ENCODE measurements around the gene VWA5B2. TPM values are rescaled to one million over a fixed set of nuclear protein-coding genes. Genes with fewer than 3 reads are reported as not detected.

VWA5B2 gene
- polyA plus RNA-seq, 4 donors: 1.4 to 15.3 (median 2.5) TPM

DNA sequence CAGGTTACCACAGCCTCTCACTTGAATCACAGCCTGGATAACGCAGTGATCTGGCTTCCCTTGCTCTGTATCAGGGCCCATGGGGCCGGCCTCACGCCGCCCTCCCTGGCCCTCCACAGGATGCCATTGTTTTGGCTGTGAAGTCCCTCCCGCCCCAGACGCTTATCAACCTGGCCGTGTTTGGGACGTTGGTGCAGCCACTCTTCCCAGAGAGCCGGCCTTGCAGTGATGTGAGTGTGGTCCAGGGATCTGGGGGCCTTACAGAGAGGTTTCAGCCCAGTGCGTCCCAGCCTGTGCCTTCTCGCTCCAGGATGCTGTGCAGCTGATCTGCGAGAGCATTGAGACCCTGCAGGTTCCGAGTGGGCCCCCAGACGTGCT, 6.6 kb downstream of the VWA5B2 start:
- Histone ChIP-seq H3K4me1 (ENCODE audit: control insufficient read depth in 3 of 3, insufficient read depth in 2 of 3, low read depth in 1 of 3, low read length in 2 of 3) (no peaks in the 10 kb centered on the region), H3K9me3 (ENCODE audit: control insufficient read depth in 2 of 2, insufficient read depth in 1 of 2, low read depth in 1 of 2, low read length in 1 of 2) (peaks cover 0 to 2% of the 10 kb centered on the region in 2 donors), H3K4me3 (ENCODE audit: low read depth in 1 of 3, low read length in 3 of 3) (no peak overlapping the region), H3K27ac (ENCODE audit: low read depth in 1 of 3, low read length in 2 of 3) (no peak overlapping the region), H3K36me3 (ENCODE audit: control insufficient read depth in 3 of 3, insufficient read depth in 2 of 3, low read depth in 1 of 3, low read length in 3 of 3) (peaks cover 0 to 2% (median 0%) of the 10 kb centered on the region in 3 donors), H3K27me3 (ENCODE audit: control insufficient read depth in 3 of 3, insufficient read depth in 3 of 3, low read length in 3 of 3) (peaks cover 0 to 34% (median 14%) of the 10 kb centered on the region in 3 donors)
- WGBS, 3 donors: 67 to 85% (median 82%) methylated on average over 14 of the region's 14 CpGs
- no peak for DNase-seq
- FAIRE-seq: no peak

- WGBS, 3 donors: 81 to 94% (median 82%) methylated on average over 3 of the region's 3 CpGs
- peaks cover 0 to 28% (median 8%) of the 10 kb centered on the region in 3 donors for H3K27me3 ChIP-seq (ENCODE audit: control insufficient read depth in 3 of 3, insufficient read depth in 3 of 3, low read length in 3 of 3)
- H3K9me3 ChIP-seq (ENCODE audit: control insufficient read depth in 2 of 2, insufficient read depth in 1 of 2, low read depth in 1 of 2, low read length in 1 of 2): peaks cover 0 to 2% of the 10 kb centered on the region in 2 donors
- no peak overlapping the region for H3K4me3 ChIP-seq (ENCODE audit: low read depth in 1 of 3, low read length in 3 of 3)
- DNase-seq (no peak), FAIRE-seq (no peak)
- no peaks in the 10 kb centered on the region for H3K4me1 ChIP-seq (ENCODE audit: control insufficient read depth in 3 of 3, insufficient read depth in 2 of 3, low read depth in 1 of 3, low read length in 2 of 3)
- H3K36me3 ChIP-seq (ENCODE audit: control insufficient read depth in 3 of 3, insufficient read depth in 2 of 3, low read depth in 1 of 3, low read length in 3 of 3): peaks cover 0 to 2% (median 0%) of the 10 kb centered on the region in 3 donors
- H3K27ac ChIP-seq (ENCODE audit: low read depth in 1 of 3, low read length in 2 of 3): no peak overlapping the region
Observed at GRCh38 chr3:184236636-184237035, 7.3 kb downstream of the VWA5B2 start.

DNA sequence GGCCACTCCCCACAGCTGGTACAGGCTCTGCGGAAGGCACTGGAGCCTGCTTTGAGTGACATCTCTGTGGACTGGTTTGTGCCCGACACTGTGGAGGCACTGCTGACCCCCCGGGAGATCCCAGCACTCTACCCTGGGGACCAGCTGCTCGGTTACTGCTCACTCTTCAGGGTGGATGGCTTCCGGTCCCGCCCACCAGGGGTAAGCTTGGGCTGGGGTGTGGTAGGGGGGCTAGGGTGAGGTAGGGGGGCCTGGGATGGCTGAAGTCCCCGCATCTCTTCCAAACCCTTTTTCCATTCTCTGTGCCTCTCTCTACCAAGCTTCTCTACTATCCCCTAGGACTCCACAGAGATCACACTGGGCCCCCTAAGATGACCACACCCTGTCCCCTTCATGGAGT, 7.8 kb downstream of the VWA5B2 start:
- Histone ChIP-seq H3K4me3 (ENCODE audit: low read depth in 1 of 3, low read length in 3 of 3) (no peak overlapping the region), H3K9me3 (ENCODE audit: control insufficient read depth in 2 of 2, insufficient read depth in 1 of 2, low read depth in 1 of 2, low read length in 1 of 2) (peaks cover 0 to 2% of the 10 kb centered on the region in 2 donors), H3K36me3 (ENCODE audit: control insufficient read depth in 3 of 3, insufficient read depth in 2 of 3, low read depth in 1 of 3, low read length in 3 of 3) (peaks cover 0 to 5% (median 0%) of the 10 kb centered on the region in 3 donors), H3K27ac (ENCODE audit: low read depth in 1 of 3, low read length in 2 of 3) (no peak overlapping the region), H3K4me1 (ENCODE audit: control insufficient read depth in 3 of 3, insufficient read depth in 2 of 3, low read depth in 1 of 3, low read length in 2 of 3) (peaks cover 0 to 3% (median 0%) of the 10 kb centered on the region in 3 donors), H3K27me3 (ENCODE audit: control insufficient read depth in 3 of 3, insufficient read depth in 3 of 3, low read length in 3 of 3) (peaks cover 0 to 22% (median 3%) of the 10 kb centered on the region in 3 donors)
- FAIRE-seq (no peak), DNase-seq (no peak)
- 79 to 86% (median 83%) methylated on average over 7 of the region's 7 CpGs for WGBS, 3 donors

- H3K9me3 ChIP-seq (ENCODE audit: control insufficient read depth in 2 of 2, insufficient read depth in 1 of 2, low read depth in 1 of 2, low read length in 1 of 2): peaks cover 0 to 2% of the 10 kb centered on the region in 2 donors
- H3K4me1 ChIP-seq (ENCODE audit: control insufficient read depth in 3 of 3, insufficient read depth in 2 of 3, low read depth in 1 of 3, low read length in 2 of 3): peaks cover 0 to 4% (median 0%) of the 10 kb centered on the region in 3 donors
- FAIRE-seq: no peak
- H3K4me3 ChIP-seq (ENCODE audit: low read depth in 1 of 3, low read length in 3 of 3): no peak overlapping the region
- no peak for DNase-seq
- H3K36me3 ChIP-seq (ENCODE audit: control insufficient read depth in 3 of 3, insufficient read depth in 2 of 3, low read depth in 1 of 3, low read length in 3 of 3): peaks cover 0 to 9% (median under 1%) of the 10 kb centered on the region in 3 donors
- peaks cover 0 to 16% (median 0%) of the 10 kb centered on the region in 3 donors for H3K27me3 ChIP-seq (ENCODE audit: control insufficient read depth in 3 of 3, insufficient read depth in 3 of 3, low read length in 3 of 3)
- WGBS, 3 donors: 0 to 18% (median 0%) methylated on average over 1 of the region's 1 CpG
- H3K27ac ChIP-seq (ENCODE audit: low read depth in 1 of 3, low read length in 2 of 3): no peak overlapping the region
Observed at GRCh38 chr3:184237807-184238206, 8.4 kb downstream of the VWA5B2 start.

DNA sequence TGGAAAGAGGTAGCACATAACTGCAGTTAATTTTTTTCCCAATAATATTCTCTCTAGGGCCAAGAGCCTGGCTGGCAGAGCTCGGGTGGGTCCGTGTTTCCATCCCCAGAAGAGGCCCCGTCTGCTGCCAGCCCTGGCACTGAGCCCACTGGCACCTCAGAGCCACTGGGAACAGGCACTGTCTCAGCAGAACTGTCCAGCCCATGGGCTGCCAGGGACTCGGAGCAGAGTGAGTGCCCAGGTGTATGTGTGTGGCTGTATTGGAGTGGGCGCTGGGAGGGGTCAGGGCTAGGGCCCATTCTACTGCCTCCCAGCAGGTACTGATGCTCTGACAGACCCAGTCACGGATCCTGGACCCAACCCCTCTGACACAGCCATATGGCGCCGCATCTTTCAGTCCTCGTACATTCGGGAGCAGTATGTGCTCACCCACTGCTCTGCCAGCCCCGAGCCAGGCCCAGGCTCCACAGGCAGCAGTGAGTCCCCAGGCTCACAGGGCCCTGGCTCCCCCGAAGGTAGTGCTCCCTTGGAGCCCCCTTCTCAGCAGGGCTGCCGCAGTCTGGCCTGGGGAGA, 8.9 kb downstream of the VWA5B2 start:
- WGBS, 3 donors: 58 to 76% (median 75%) methylated on average over 10 to 13 of the region's 13 CpGs
- peaks cover 0 to 14% (median 0%) of the 10 kb centered on the region in 3 donors for H3K27me3 ChIP-seq (ENCODE audit: control insufficient read depth in 3 of 3, insufficient read depth in 3 of 3, low read length in 3 of 3)
- H3K36me3 ChIP-seq (ENCODE audit: control insufficient read depth in 3 of 3, insufficient read depth in 2 of 3, low read depth in 1 of 3, low read length in 3 of 3): peaks cover 0 to 11% (median 4%) of the 10 kb centered on the region in 3 donors
- FAIRE-seq (no peak), DNase-seq (no peak)
- peaks cover 0 to 4% (median 0%) of the 10 kb centered on the region in 3 donors for H3K4me1 ChIP-seq (ENCODE audit: control insufficient read depth in 3 of 3, insufficient read depth in 2 of 3, low read depth in 1 of 3, low read length in 2 of 3)
- H3K27ac ChIP-seq (ENCODE audit: low read depth in 1 of 3, low read length in 2 of 3): no peak overlapping the region
- H3K4me3 ChIP-seq (ENCODE audit: low read depth in 1 of 3, low read length in 3 of 3): no peak overlapping the region
- H3K9me3 ChIP-seq (ENCODE audit: control insufficient read depth in 2 of 2, insufficient read depth in 1 of 2, low read depth in 1 of 2, low read length in 1 of 2): peaks cover 0 to 2% of the 10 kb centered on the region in 2 donors

GRCh38 chr3:184239221-184239620, 9.8 kb downstream of the VWA5B2 start:
- FAIRE-seq (no peak), DNase-seq (no peak)
- Histone ChIP-seq H3K27me3 (ENCODE audit: control insufficient read depth in 3 of 3, insufficient read depth in 3 of 3, low read length in 3 of 3) (peaks cover 0 to 11% (median 0%) of the 10 kb centered on the region in 3 donors), H3K4me3 (ENCODE audit: low read depth in 1 of 3, low read length in 3 of 3) (no peak overlapping the region), H3K27ac (ENCODE audit: low read depth in 1 of 3, low read length in 2 of 3) (no peak overlapping the region), H3K9me3 (ENCODE audit: control insufficient read depth in 2 of 2, insufficient read depth in 1 of 2, low read depth in 1 of 2, low read length in 1 of 2) (peaks cover 0 to 2% of the 10 kb centered on the region in 2 donors), H3K36me3 (ENCODE audit: control insufficient read depth in 3 of 3, insufficient read depth in 2 of 3, low read depth in 1 of 3, low read length in 3 of 3) (peaks cover 4 to 20% (median 8%) of the 10 kb centered on the region in 3 donors), H3K4me1 (ENCODE audit: control insufficient read depth in 3 of 3, insufficient read depth in 2 of 3, low read depth in 1 of 3, low read length in 2 of 3) (peaks cover 0 to 4% (median 0%) of the 10 kb centered on the region in 3 donors)
- WGBS, 3 donors: 92 to 94% (median 93%) methylated on average over 8 of the region's 8 CpGs

DNA sequence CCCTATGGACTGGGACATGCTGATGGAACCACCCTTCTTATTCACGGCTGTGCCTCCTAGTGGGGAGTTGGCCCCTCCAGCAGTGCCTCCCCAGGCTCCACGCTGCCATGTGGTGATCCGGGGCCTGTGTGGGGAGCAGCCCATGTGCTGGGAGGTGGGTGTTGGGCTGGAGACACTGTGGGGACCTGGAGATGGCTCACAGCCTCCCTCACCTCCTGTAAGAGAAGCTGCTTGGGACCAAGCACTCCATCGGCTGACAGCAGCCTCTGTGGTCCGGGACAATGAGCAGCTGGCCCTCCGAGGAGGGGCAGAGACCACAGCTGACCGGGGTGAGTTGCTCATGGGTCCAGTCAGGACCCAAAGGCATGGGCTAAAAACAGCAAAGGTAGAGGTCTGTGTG, 10.3 kb downstream of the VWA5B2 start:
- Histone ChIP-seq H3K27me3 (ENCODE audit: control insufficient read depth in 3 of 3, insufficient read depth in 3 of 3, low read length in 3 of 3) (peaks cover 0 to 11% (median 0%) of the 10 kb centered on the region in 3 donors), H3K9me3 (ENCODE audit: control insufficient read depth in 2 of 2, insufficient read depth in 1 of 2, low read depth in 1 of 2, low read length in 1 of 2) (peaks cover 0 to 2% of the 10 kb centered on the region in 2 donors), H3K36me3 (ENCODE audit: control insufficient read depth in 3 of 3, insufficient read depth in 2 of 3, low read depth in 1 of 3, low read length in 3 of 3) (peaks cover 5 to 25% (median 8%) of the 10 kb centered on the region in 3 donors), H3K4me3 (ENCODE audit: low read depth in 1 of 3, low read length in 3 of 3) (no peak overlapping the region), H3K4me1 (ENCODE audit: control insufficient read depth in 3 of 3, insufficient read depth in 2 of 3, low read depth in 1 of 3, low read length in 2 of 3) (peaks cover 0 to 4% (median 0%) of the 10 kb centered on the region in 3 donors), H3K27ac (ENCODE audit: low read depth in 1 of 3, low read length in 2 of 3) (no peak overlapping the region)
- DNase-seq (no peak), FAIRE-seq (no peak)
- WGBS, 3 donors: 79 to 82% (median 80%) methylated on average over 7 of the region's 7 CpGs

GRCh38 chr3:184240384-184241140, 11.2 kb downstream of the VWA5B2 start:
- DNase-seq (no peak), FAIRE-seq (no peak)
- Histone ChIP-seq H3K27me3 (ENCODE audit: control insufficient read depth in 3 of 3, insufficient read depth in 3 of 3, low read length in 3 of 3) (peaks cover 0 to 8% (median 0%) of the 10 kb centered on the region in 3 donors), H3K9me3 (ENCODE audit: control insufficient read depth in 2 of 2, insufficient read depth in 1 of 2, low read depth in 1 of 2, low read length in 1 of 2) (peaks cover 0 to 2% of the 10 kb centered on the region in 2 donors), H3K4me3 (ENCODE audit: low read depth in 1 of 3, low read length in 3 of 3) (no peak overlapping the region), H3K27ac (ENCODE audit: low read depth in 1 of 3, low read length in 2 of 3) (no peak overlapping the region), H3K36me3 (ENCODE audit: control insufficient read depth in 3 of 3, insufficient read depth in 2 of 3, low read depth in 1 of 3, low read length in 3 of 3) (peaks cover 9 to 34% (median 15%) of the 10 kb centered on the region in 3 donors), H3K4me1 (ENCODE audit: control insufficient read depth in 3 of 3, insufficient read depth in 2 of 3, low read depth in 1 of 3, low read length in 2 of 3) (peaks cover 0 to 4% (median 0%) of the 10 kb centered on the region in 3 donors)
- 70 to 75% (median 72%) methylated on average over 4 of the region's 4 CpGs for WGBS, 3 donors

All from small intestine (tissue), 7 donors.